Measurements from ENCODE around the gene EXT2.

EXT2 gene

GRCh38 chr11:44288133-44288526 is 192.7 kb downstream of the EXT2 start:
- ATAC-seq = no peak
- no peak for TF ChIP-seq ZNF565 (CRISPR knock-in tag; conservative IDR thresholded peaks at IDR 0.05; ENCODE audit: low read depth)

- TF ChIP-seq ZNF565 (CRISPR knock-in tag; conservative IDR thresholded peaks at IDR 0.05; ENCODE audit: low read depth) (no peak), CSDC2 (CRISPR knock-in tag; IDR thresholded peaks at IDR 0.05) (no peak), CREB5 (CRISPR knock-in tag; IDR thresholded peaks at IDR 0.05; ENCODE audit: low read depth) (no peak), OSR1 (CRISPR knock-in tag; IDR thresholded peaks at IDR 0.05) (no peak), ZNF8 (CRISPR knock-in tag; IDR thresholded peaks at IDR 0.05) (no peak), ZNF70 (CRISPR knock-in tag; IDR thresholded peaks at IDR 0.05) (no peak), ESRRG (CRISPR knock-in tag; IDR thresholded peaks at IDR 0.05) (no peak), CSRNP3 (CRISPR knock-in tag; IDR thresholded peaks at IDR 0.05) (no peak), ARNTL (CRISPR knock-in tag; IDR thresholded peaks at IDR 0.05; ENCODE audit: borderline replicate concordance, low read depth) (no peak), TOX (CRISPR knock-in tag; IDR thresholded peaks at IDR 0.05; ENCODE audit: borderline replicate concordance) (no peak), PPARA (CRISPR knock-in tag; IDR thresholded peaks at IDR 0.05; ENCODE audit: borderline replicate concordance) (no peak), POU6F1 (CRISPR knock-in tag; IDR thresholded peaks at IDR 0.05; ENCODE audit: borderline replicate concordance, low read depth) (no peak), ZFP3 (CRISPR knock-in tag; IDR thresholded peaks at IDR 0.05) (no peak)
- ATAC-seq = no peak
These were observed 194.7 kb downstream of the EXT2 start for GRCh38 chr11:44290208-44290607.
